ENCODE data around the gene LOXL3.

DNA sequence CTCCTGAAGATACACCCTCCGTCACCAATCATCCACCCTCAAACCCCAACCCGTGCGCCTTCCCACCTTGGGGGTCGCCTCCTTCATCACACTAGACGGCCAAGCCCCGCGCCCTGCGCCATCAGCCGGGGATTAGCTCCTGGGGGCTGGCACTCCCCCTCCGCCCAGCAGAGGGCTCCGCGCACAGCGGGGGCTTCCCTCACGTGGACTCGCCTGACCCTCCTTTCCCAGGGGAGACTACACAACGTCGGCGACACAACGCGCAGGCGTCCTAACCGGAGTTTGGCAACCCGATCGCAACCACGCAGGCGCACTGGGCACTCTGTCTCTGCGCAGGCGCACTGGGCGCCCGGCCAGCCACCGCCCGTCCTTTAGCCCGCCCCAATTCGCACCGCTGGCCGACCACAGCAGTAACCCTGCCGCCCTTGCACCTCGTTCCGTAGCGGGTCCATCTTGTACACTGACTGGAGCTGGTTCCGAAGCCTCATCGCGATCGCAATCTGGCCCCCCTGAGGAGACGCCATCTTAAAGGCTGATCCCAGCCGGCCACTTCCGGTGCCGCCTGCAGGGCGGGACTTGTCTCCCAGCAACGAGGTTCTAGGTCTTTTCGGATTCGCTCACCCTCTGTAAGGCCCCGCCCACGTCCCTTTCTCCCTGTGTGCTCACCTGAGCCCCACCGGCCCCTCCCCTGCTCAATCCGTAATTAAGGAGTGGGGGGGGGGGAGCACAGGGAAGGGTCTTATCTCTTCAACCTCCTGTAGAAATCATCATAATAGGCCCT lies 46.4 kb downstream of the LOXL3 start, which contains the start of gene PCGF1:
- peak; percentile 64 for TF ChIP-seq CTCF (IDR thresholded peaks at IDR 0.05)
- TF ChIP-seq EZH2 (IDR thresholded peaks at IDR 0.05; ENCODE audit: borderline replicate concordance, insufficient read depth, low read depth, low read length, poor library complexity, severe bottlenecking), result no peak
